ENCODE data around the gene CACTIN. TPM values are rescaled to one million over a fixed set of nuclear protein-coding genes. Genes with fewer than 3 reads are reported as not detected.

Gene CACTIN
- total and polyA plus RNA-seq, 8 donors: 6.8 to 27.2 (median 12.9) TPM

- DNase-seq: no peak
- ATAC-seq: no peak
- H3K27me3 ChIP-seq: no peaks in the 10 kb centered on the region
- H3K27ac ChIP-seq: no peak overlapping the region
- peaks cover 0 to 13% (median 0%) of the 10 kb centered on the region in 3 donors for H3K36me3 ChIP-seq
- no peak overlapping the region for H3K4me3 ChIP-seq
- TF ChIP-seq, protein P1, sequence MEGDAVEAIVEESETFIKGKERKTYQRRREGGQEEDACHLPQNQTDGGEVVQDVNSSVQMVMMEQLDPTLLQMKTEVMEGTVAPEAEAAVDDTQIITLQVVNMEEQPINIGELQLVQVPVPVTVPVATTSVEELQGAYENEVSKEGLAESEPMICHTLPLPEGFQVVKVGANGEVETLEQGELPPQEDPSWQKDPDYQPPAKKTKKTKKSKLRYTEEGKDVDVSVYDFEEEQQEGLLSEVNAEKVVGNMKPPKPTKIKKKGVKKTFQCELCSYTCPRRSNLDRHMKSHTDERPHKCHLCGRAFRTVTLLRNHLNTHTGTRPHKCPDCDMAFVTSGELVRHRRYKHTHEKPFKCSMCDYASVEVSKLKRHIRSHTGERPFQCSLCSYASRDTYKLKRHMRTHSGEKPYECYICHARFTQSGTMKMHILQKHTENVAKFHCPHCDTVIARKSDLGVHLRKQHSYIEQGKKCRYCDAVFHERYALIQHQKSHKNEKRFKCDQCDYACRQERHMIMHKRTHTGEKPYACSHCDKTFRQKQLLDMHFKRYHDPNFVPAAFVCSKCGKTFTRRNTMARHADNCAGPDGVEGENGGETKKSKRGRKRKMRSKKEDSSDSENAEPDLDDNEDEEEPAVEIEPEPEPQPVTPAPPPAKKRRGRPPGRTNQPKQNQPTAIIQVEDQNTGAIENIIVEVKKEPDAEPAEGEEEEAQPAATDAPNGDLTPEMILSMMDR (IDR thresholded peaks at IDR 0.05): no peak
- intact Hi-C loops (cut with DNase I): no loop called here
- H3K4me1 ChIP-seq: no peaks in the 10 kb centered on the region
- no peaks in the 10 kb centered on the region for H3K9me3 ChIP-seq
- FAIRE-seq: no peak
- WGBS, 2 donors: 90% methylated on average over 23 of the region's 23 CpGs
Measured at GRCh38 chr19:3660493-3661219, 34.1 kb upstream of the CACTIN start.

DNA sequence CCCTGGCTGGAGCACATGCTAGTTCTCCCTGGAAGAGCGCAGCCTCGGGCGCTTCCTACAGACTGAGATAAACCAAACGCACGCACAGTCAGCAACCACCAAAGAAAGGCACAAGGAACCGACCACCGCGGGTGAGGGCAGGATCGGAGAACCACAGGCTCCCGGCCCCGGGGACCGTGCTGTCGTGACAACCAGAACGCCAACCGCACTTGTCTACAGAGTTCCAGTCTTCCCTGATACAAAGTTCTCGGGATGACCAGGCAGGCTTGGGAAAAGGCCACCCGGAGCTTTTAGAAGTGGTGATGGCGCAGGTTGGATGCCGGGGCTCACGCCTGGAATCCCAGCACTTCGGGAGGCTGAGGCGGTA, 33.1 kb upstream of the CACTIN start:
- H3K4me3 ChIP-seq: no peak overlapping the region
- no peak overlapping the region for H3K27ac ChIP-seq
- no peaks in the 10 kb centered on the region for H3K27me3 ChIP-seq
- 95 to 97% methylated on average over 22 of the region's 22 CpGs for WGBS, 2 donors
- TF ChIP-seq, protein P1 (IDR thresholded peaks at IDR 0.05): no peak
- peak in 1 of 6 donors; percentile 55 for DNase-seq
- peaks cover 0 to 14% (median 0%) of the 10 kb centered on the region in 3 donors for H3K36me3 ChIP-seq
- intact Hi-C loops (cut with DNase I): no loop called here
- no peak for FAIRE-seq
- ATAC-seq: no peak
- no peaks in the 10 kb centered on the region for H3K9me3 ChIP-seq
- H3K4me1 ChIP-seq: no peaks in the 10 kb centered on the region

- Histone ChIP-seq H3K4me1 (no peaks in the 10 kb centered on the region), H3K9me3 (no peaks in the 10 kb centered on the region), H3K4me3 (no peak overlapping the region), H3K27ac (no peak overlapping the region), H3K36me3 (peaks cover 0 to 14% (median 0%) of the 10 kb centered on the region in 3 donors), H3K27me3 (no peaks in the 10 kb centered on the region)
- TF ChIP-seq, protein P1 (IDR thresholded peaks at IDR 0.05): no peak
- DNase-seq: peak in 1 of 6 donors; percentile 58
- intact Hi-C loops (cut with DNase I): no loop called here
- WGBS, 2 donors: 89 to 91% methylated on average over 32 to 37 of the region's 37 CpGs
- FAIRE-seq: no peak
- peak in 2 of 4 donors; percentile 2 to 10 for ATAC-seq
Measured at GRCh38 chr19:3658870-3659745, 32.5 kb upstream of the CACTIN start.

- intact Hi-C loops (cut with DNase I): no loop called here
- Histone ChIP-seq H3K36me3 (peaks cover 0 to 14% (median 0%) of the 10 kb centered on the region in 3 donors), H3K27me3 (no peaks in the 10 kb centered on the region), H3K4me3 (no peak overlapping the region), H3K27ac (no peak overlapping the region), H3K9me3 (no peaks in the 10 kb centered on the region), H3K4me1 (no peaks in the 10 kb centered on the region)
- peak; percentile 76 to 92 (median 81) for DNase-seq
- peak; percentile 84 to 96 (median 94) for ATAC-seq
- FAIRE-seq: no peak
- TF ChIP-seq, protein P1 (IDR thresholded peaks at IDR 0.05): no peak
- 63 to 64% methylated on average over 37 to 39 of the region's 39 CpGs for WGBS, 2 donors
Measured at GRCh38 chr19:3658004-3658869, 31.6 kb upstream of the CACTIN start.
